Kidney (tissue), 14 donors: Measurements from ENCODE around the gene COL15A1. TPM values are rescaled to one million over a fixed set of nuclear protein-coding genes. Genes with fewer than 3 reads are reported as not detected.

Source experiments
- DNase-seq, 5 donors: peaks; one replicate each; pipeline ENCODE4 v3.0.0-alpha.2; 2013 to 2020
- FAIRE-seq: peaks from 2 replicates; lab custom pipeline; 2012; peaks lifted over from hg19 to GRCh38; lab: Jason Lieb, UNC
- H3K27ac ChIP-seq, 2 donors: one replicate each; pipeline ENCODE4 v1.7.0; 2013; ENCODE audit warnings: low read depth in 2 of 2, low read length in 2 of 2, inconsistent platforms in 1 of 2
- H3K27me3 ChIP-seq: one replicate; pipeline ENCODE4 v1.7.1; 2013; ENCODE audit warnings: low read length, inconsistent platforms; ENCODE audit not compliant: control insufficient read depth, insufficient read depth
- H3K36me3 ChIP-seq, 3 donors: one replicate each; pipeline versions ENCODE4 v1.7.0 to v1.7.1; 2013; ENCODE audit warnings: low read length in 3 of 3, control low read depth in 1 of 3, inconsistent platforms in 1 of 3; ENCODE audit not compliant: insufficient read depth in 3 of 3, control insufficient read depth in 2 of 3
- H3K4me1 ChIP-seq, 3 donors: one replicate each; pipeline versions ENCODE4 v1.7.0 to v1.7.1; 2013; ENCODE audit warnings: low read length in 3 of 3, inconsistent platforms in 1 of 3, low read depth in 1 of 3; ENCODE audit not compliant: control insufficient read depth in 2 of 3, insufficient read depth in 2 of 3
- H3K4me3 ChIP-seq, 3 donors: one replicate each; pipeline versions ENCODE4 v1.7.0 to v1.8.1; 2013; ENCODE audit warnings: low read length in 3 of 3, control low read depth in 1 of 3, inconsistent platforms in 1 of 3
- H3K9ac ChIP-seq, 3 donors: one replicate each; pipeline versions ENCODE4 v1.7.0 to v1.7.1; 2013; ENCODE audit warnings: low read length in 3 of 3, control low read depth in 1 of 3, inconsistent platforms in 1 of 3
- H3K9me3 ChIP-seq, 3 donors: one replicate each; pipeline versions ENCODE4 v1.7.0 to v1.7.1; 2013; ENCODE audit warnings: low read length in 3 of 3, control low read depth in 1 of 3, inconsistent platforms in 1 of 3; ENCODE audit not compliant: control insufficient read depth in 2 of 3, insufficient read depth in 1 of 3
- CTCF ChIP-seq: IDR thresholded peaks from 3 replicates; pipeline ENCODE4 v1.5.1; 2012; ENCODE audit warnings: mild to moderate bottlenecking, moderate library complexity, borderline replicate concordance; ENCODE audit not compliant: insufficient read depth; ENCODE audit errors: extremely low read depth
- intact Hi-C: fragments of 100-400 bp; cut with DNase I; formaldehyde crosslinking; loops from one replicate; pipeline ENCODE4 v1.11.1; 2022
- polyA plus RNA-seq: library from polyadenylated mRNA; stranded (reverse); fragments of 350-450 nt; fragmentation: Illumina TruSeq; extraction: RNeasy Lipid Tissue Mini Kit (QIAGEN cat#74804); gene quantifications from one replicate; pipeline ENCODE4 v1.2.3, GENCODE V29; 2014; ENCODE audit warnings: low read depth, low replicate concordance; ENCODE audit not compliant: insufficient read depth
- total RNA-seq: library from RNA; stranded (reverse); fragmentation: NEBNext Ultra II Directional; extraction: Animal tissue kit (Norgen Biotek cat#: 25700); gene quantifications from one replicate; pipeline ENCODE4 v1.2.1, GENCODE V29; 2021
- donor health status: control.
- donor health status: control.
- donor health status: control.
- donor health status: control.
- donor health status: control.
- donor health status: DM: yes; HTN: yes; CAD: no.
- donor health status: Normal renal cell carcinoma (clear cell type).

COL15A1 gene
- total and polyA plus RNA-seq, 2 donors from 2014 or later = 4.7 to 42.0 TPM

DNA sequence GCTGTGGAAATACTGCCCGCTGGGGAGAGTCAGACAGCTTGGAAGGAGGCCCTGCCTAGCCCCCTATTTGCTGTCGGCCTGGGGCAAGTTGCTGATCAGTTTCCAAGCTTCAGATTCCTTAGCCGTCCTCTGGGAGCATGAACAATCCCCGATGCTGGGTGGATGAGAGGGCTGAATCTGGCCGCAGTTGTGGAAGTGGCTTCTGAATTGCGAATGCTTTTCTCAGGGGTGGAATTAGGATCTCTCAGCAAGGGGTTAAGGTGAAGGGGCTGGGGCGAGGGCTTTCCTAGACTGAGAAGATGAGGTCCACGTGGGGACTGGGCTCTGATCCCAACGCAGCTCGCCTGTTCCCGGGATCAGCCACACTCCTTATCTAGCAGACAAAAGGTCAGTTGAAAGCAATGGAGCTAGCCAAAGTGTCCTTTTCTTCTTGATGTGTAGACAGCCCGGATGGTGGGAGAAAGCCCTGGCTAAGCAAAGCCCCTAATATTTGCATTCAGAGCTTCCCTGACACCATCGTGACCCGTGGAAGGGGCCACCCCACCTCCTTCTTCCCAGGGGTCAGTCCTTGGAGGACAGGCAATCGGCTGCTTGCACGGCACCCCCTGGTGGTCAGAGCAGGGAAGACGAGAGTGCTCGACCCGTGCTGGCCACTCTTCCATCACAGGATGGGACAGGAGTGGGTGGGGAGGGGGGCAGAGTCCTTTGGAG lies 54.9 kb downstream of the COL15A1 start:
- no peak for FAIRE-seq
- peak; percentile 70 to 95 (median 82) for DNase-seq
- H3K4me3 ChIP-seq = no peak overlapping the region
- peak overlapping the region in 1 of 2 donors; percentile 63 for H3K27ac ChIP-seq
- no peaks in the 10 kb centered on the region for H3K9me3 ChIP-seq
- no peak overlapping the region for H3K9ac ChIP-seq
- H3K36me3 ChIP-seq = no peaks in the 10 kb centered on the region
- TF ChIP-seq CTCF = peak; percentile 85
- intact Hi-C loops = loop anchor here (10.0 kb wide), 1 partner anchor 134 kb away; no protein-coding TSS in a partner anchor
- peaks cover 0 to 9% (median 0%) of the 10 kb centered on the region in 3 donors for H3K4me1 ChIP-seq
- no peaks in the 10 kb centered on the region for H3K27me3 ChIP-seq

GRCh38 chr9:98999152-98999525 lies 55.4 kb downstream of the COL15A1 start:
- intact Hi-C loops = loop anchor here (10.0 kb wide), 1 partner anchor 134 kb away; no protein-coding TSS in a partner anchor
- Histone ChIP-seq H3K4me3 (no peak overlapping the region), H3K9me3 (no peaks in the 10 kb centered on the region), H3K36me3 (no peaks in the 10 kb centered on the region), H3K4me1 (peaks cover 0 to 9% (median 0%) of the 10 kb centered on the region in 3 donors), H3K27ac (peak overlapping the region; percentile 17 to 63), H3K9ac (no peak overlapping the region), H3K27me3 (no peaks in the 10 kb centered on the region)
- FAIRE-seq (no peak), DNase-seq (no peak)
- no peak for TF ChIP-seq CTCF

GRCh38 chr9:99000476-99001395 lies 57.0 kb downstream of the COL15A1 start:
- H3K36me3 ChIP-seq = no peaks in the 10 kb centered on the region
- no peak overlapping the region for H3K27ac ChIP-seq
- FAIRE-seq = no peak
- peaks cover 0 to 7% (median 0%) of the 10 kb centered on the region in 3 donors for H3K4me1 ChIP-seq
- intact Hi-C loops = no loop called here
- H3K4me3 ChIP-seq = no peak overlapping the region
- peak; percentile 68 for TF ChIP-seq CTCF
- DNase-seq = peak in 3 of 5 donors; percentile 55 to 77 (median 68)
- no peak overlapping the region for H3K9ac ChIP-seq
- H3K9me3 ChIP-seq = no peaks in the 10 kb centered on the region
- no peaks in the 10 kb centered on the region for H3K27me3 ChIP-seq
